GM18907 (cell line): Measurements from ENCODE around the gene AMFR.

Experiments used
- ATAC-seq: cut with Tn5 transposase; IDR thresholded peaks from one replicate; pipeline ENCODE4 v1.9.1; 2021; ENCODE audit warnings: mild to moderate bottlenecking, moderate library complexity; ENCODE audit not compliant: unreplicated experiment

AMFR gene

DNA sequence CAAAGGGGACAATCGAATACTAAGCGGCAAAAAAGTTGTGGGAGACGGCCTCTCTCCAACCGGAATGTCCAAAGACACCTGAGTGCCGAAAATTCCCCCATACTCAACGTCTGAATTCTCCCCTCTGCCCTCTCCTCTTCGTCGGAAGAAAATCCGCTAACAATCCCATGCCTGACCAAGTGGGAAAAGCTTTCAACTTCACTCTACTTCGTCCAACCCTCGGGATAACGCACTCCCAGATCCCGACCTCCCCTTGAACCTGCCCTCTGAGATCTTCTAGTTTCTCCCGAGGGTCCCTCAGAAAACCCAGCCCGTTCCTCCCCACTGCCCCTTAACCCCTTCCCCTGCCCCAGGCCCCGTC lies 961 bp downstream of the AMFR start:
- ATAC-seq, result no peak

DNA sequence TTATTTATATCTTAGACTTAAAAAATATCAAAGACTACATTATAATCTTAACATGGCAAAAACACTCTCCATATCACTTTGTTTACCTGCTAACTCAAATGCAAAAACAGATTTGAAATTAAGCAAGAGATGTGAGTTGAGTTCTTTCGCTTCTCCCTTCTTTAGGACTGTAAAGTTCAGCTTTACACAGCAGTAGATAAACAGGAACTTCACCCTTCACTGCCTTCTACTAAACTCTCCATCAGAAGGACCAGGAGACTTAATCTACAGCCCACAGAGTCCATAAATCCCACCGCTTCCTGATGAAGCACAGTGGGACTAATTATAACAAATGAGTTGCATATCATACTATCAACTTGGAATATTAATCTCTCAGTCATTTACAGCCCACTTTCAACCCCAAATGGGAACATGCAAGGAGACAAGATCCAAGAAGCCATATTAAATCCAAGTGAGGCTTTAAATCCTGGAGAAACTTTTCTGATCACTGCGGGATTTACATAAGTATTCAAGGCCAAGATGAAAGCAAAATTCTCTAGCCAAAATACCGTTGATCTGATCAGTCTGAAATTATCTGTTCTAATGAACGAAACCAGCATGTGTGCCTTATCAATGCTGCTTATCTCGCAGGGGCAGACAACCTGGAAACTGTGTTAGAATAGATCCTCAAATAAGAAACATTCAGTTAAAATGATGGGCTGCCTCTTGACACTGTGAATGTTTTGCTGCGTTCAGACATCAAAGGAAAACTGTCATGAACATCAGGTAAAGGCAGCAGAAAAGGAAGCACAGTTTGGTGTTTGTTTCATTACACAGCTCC lies 1.6 kb downstream of the AMFR start:
- ATAC-seq, result peak; percentile 24

GRCh38 chr16:56422896-56423441 lies 2.4 kb downstream of the AMFR start:
- ATAC-seq, result no peak

DNA sequence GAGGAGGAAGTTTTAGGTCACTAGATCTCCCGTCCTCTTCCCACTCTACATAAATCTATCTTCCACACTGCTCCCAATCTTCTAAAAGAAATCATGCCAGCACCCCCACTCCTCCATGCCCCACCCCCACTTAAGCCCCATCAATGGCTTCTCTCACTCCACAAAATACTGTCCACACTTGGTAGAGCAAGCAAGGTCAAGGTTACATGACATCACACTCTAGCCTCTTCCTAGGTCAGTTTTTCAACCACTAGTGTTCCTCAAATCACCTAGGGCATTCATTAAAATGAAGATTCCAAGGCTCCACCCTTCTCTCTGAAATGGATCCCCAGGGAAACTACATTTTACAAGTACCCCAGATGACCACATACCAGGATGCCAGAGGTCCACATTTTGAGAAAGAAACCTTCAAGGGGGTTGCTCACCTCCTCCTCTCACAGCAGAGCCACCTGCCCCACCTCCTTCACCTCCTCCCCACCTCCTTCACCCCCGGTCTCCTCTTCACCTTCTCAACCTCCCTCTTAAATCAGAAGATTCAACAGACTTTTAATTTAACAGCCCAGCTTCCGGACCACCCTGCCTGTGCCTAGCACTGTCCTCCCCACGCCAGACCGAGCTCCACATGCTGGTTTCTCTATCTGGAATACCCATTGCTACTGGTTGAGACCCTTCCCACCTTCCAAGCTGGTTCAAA lies 3.2 kb downstream of the AMFR start:
- ATAC-seq, result no peak

- ATAC-seq, result no peak
Measured at GRCh38 chr16:56421313-56421712, 4.0 kb downstream of the AMFR start.

GRCh38 chr16:56420613-56421012 lies 4.7 kb downstream of the AMFR start:
- ATAC-seq, result no peak

GRCh38 chr16:56419740-56420548 lies 5.4 kb downstream of the AMFR start:
- no peak for ATAC-seq

DNA sequence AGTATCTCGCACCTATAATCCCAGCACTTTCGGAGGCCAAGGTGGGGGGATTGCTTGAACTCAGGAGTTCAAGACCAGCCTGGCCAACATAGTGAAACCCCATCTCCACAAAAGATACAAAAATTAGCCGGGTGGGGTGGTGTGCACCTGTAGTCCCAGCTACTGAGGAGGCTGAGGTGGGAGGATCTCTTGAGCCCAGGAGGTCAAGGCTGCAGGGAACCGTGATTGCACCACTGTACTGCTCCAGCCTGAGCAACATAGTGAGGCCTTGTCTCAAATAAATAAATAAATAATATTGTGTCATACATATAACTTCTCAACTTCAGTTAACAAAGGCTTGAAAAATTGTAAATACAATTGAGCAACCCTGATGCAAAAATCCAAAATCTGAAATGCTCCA lies 8.2 kb downstream of the AMFR start:
- ATAC-seq, result no peak

DNA sequence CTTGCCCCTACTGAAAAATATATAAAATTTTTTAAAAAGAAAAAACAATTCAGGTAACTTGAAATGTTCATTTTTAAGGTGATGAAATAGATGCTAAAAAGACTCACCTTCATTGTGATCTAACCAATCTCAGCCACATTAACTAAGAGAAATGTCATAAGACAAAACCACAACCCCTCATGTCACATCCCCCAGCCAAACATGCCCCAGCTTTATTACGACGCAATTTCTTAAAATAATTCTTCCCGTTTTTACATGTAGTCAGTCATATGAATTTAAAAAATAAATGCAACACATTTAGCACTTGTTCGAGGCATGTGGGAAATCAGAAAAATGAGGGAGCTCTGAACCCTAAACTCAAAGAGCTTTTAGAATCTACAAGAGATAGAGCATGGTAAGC lies 9.5 kb downstream of the AMFR start:
- ATAC-seq, result no peak

DNA sequence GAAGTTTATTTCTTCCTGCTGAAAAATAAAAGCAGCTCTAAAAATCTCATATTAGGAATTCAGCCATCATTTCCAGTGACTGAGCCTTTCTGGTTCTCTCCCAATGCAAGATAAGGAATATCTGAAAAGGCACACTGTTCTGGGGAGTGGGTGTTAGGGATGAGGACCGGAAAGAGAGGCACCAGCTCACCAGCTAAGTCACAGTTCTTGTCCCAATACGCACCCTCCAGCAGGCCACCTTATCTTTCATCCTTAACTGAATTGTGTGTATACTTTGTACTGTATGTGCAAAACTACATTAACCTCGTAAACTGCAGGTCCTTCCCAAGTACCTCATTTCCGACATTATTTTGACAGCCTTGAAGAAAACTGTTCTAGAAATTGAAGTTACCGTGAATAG lies 11.0 kb downstream of the AMFR start:
- no peak for ATAC-seq

DNA sequence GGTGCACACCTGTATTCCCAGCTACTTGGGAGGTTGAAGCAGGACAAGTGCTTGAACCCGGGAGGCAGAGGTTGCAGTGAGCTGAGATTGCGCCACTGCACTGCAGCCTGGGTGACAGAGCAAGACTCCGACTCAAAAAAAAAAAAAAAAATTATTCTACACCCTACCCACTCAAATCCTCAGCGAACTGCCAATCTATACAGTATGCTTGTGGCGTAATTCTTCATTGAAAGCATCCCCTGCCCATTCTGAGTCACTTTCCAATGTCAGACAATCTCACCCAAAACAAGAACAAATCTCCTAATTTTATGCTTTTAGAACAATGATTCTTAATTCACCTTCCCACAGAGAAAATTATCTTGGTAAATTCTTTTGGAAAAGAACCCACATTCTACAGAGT lies 12.0 kb downstream of the AMFR start:
- no peak for ATAC-seq

- no peak for ATAC-seq
Measured at GRCh38 chr16:56411624-56412023, 13.7 kb downstream of the AMFR start.

GRCh38 chr16:56411123-56411522 lies 14.2 kb downstream of the AMFR start:
- no peak for ATAC-seq

GRCh38 chr16:56409195-56409594 lies 16.1 kb downstream of the AMFR start:
- ATAC-seq, result no peak

GRCh38 chr16:56408379-56409098 lies 16.8 kb downstream of the AMFR start:
- ATAC-seq, result no peak

- no peak for ATAC-seq
Measured at GRCh38 chr16:56405977-56406672, 19.2 kb downstream of the AMFR start.

DNA sequence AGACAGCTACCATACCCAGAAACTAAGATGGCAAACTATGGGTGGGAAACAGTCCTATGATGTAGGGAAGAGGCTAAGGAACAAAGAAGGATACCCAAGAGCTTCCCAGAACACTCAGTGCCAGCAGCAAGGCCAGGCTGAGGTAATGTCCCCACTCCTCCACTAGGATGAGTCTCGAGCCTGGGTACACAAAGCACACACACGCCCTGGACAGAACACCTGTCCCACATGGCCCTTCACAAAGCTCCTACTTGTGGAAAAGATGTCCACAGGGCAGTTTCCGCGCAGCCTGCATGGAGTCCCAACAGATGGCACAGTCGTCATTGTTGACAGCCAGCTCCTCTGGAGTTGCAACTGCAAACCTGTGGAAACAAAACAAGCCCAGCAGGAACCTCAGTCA lies 23.9 kb downstream of the AMFR start:
- peak; percentile 46 for ATAC-seq

DNA sequence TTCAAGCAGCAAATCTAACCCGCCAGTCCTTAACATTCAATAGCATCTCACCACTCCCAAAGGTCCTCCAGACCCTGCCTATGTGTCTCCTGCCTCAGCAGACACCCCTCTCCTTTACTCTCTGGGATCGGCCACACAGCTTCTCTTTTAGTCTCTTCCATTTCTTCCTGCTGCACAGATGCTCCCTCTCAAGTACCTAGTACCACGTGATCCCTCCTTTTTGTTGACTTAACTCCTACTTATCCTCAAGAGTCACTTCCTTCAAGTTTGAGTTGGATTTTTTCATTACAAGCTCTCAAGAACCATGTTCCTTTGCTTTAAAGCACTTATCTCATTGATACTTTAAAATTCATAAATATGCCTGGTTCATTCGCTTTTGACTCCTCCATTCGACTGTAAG lies 24.9 kb downstream of the AMFR start:
- ATAC-seq, result no peak

- ATAC-seq, result no peak
Measured at GRCh38 chr16:56399486-56399885, 25.9 kb downstream of the AMFR start.

DNA sequence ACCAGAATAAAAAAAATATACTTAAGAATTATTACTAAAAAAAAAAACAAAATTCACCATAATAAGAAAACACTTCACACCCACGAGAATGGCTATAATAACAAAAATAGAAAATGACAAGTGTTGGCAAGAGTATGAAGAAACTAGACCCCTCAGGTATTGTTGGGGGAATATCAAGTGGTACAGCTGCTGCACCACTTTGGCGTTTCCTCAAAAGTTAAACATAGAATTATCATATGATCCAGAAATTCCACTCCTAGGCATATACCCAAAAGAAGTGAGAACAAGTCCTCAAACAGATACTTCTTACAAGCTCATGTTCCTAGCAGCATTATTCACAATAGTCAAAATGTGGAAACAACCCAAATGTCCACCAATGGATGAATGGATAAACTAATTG lies 26.3 kb downstream of the AMFR start:
- ATAC-seq, result no peak
